Kasumi-1 (cell line): Measurements from ENCODE around the gene ITGA7.

Source experiments
- DNase-seq, 2 experiments: peaks; one replicate each; lab custom pipeline; 2025; lab: John Stamatoyannopoulos, UW

ITGA7 gene

DNA sequence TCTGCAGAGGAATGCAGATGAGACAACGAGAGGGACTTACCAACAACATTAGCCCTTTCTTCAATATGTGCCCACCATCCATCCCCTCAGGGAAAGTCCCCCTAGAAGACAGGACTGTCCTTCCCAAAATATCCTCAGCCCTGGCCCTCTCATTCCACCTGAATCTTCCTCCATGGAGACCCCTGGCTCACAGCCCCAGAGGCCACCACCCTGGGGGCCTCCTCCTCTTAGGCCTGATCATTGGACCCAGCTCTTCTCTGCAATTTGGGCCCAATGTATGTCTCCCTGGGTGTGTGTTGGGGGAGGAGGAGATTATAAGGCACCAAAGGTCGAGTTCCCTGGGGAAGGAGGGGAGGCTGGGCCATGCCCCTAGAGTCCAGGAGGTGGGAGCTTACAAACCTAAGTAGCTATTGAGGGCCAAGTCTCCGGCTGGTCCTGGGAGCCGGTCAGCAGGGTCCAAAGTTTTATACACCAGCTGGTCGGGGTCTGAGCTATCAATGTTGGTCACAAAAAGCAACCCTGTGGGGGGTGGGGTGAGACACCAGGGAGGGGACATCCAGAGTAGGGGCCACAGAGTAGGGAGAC is 8.1 kb downstream of the ITGA7 start:
- DNase-seq, result no peak

DNA sequence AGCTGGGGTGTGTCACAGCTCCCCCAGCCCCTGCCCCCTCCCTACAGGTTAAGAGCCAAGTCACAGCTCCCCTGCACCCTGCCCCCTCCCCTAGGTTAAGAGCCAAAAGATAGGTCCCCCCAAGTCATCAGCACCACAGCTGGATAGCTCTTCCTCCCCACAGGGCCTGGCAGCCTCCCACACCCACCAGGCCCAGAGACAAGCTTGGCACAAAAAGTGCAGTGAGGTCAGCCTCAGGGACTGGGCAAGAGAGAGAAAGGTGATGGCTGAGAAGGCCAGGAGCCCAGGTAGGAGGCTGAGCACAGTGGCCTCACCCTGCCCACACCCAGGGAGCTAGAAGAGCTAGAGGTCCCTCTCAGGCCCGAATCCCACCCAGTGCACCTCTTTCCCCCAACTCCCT is 8.7 kb downstream of the ITGA7 start:
- DNase-seq, result no peak

GRCh38 chr12:55698241-55698955 is 9.3 kb downstream of the ITGA7 start:
- no peak for DNase-seq

DNA sequence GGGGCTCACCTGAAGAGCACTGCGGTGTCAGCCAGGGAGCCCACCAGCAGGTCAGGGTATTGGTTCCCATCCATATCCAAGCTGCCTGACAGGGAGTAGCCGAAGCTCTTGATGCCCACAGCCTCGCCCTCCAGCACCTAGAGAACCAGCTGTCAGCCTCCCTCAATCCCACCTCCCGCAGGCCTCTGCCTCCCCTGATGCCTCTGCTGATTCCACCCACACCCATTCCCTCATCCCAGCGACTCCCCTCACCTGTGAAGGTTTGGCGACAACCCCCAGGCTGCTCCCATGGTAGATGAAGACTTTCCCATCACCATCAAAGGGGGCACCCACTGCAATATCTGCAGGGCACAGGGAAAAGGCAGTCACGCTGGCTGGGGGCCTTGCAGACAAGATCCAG is 10.0 kb downstream of the ITGA7 start:
- DNase-seq, result no peak

GRCh38 chr12:55696796-55697462 is 10.8 kb downstream of the ITGA7 start:
- DNase-seq, result no peak

DNA sequence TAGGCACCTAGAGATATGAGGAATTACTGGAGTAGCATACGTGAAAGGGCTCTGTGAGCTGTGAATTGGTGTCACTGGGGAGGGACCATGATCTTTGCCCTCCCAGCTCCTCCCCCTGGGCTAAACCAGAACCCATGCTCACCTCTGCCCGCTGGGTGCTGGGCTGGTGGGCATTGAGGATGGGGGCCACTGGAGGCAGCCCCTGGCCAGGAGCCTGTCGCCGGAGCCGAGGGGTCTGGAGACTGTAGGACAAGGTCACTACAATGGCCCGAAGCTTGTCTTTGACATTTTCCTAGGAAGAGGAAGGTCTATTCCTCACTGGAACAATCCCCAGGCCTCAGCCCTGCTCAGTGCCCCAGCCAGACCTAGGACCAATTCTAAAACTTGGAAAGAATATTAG is 11.6 kb downstream of the ITGA7 start:
- DNase-seq, result no peak

DNA sequence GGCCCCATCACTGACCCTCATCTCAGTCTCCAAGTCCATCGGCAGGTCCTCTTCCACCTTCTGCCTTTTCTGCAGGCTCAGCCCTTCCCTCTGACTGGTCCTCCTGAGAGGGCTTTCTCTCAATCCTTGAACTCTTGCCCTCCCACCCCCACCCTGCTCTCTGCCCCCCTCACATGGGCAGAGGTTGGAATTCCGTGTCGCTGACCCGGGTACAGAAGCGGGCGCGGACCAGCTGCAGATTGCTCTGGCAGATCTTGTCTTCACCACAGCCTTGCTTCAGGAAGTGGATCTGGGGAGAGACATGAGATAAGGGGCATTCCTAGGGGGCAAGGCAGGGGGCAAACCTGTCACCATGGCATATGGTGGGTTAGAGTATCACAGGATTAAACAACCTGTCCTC is 12.4 kb downstream of the ITGA7 start:
- DNase-seq, result no peak

- DNase-seq, result no peak
Measured at GRCh38 chr12:55694651-55695050, 13.1 kb downstream of the ITGA7 start.

- no peak for DNase-seq
Measured at GRCh38 chr12:55694188-55694515, 13.6 kb downstream of the ITGA7 start.

DNA sequence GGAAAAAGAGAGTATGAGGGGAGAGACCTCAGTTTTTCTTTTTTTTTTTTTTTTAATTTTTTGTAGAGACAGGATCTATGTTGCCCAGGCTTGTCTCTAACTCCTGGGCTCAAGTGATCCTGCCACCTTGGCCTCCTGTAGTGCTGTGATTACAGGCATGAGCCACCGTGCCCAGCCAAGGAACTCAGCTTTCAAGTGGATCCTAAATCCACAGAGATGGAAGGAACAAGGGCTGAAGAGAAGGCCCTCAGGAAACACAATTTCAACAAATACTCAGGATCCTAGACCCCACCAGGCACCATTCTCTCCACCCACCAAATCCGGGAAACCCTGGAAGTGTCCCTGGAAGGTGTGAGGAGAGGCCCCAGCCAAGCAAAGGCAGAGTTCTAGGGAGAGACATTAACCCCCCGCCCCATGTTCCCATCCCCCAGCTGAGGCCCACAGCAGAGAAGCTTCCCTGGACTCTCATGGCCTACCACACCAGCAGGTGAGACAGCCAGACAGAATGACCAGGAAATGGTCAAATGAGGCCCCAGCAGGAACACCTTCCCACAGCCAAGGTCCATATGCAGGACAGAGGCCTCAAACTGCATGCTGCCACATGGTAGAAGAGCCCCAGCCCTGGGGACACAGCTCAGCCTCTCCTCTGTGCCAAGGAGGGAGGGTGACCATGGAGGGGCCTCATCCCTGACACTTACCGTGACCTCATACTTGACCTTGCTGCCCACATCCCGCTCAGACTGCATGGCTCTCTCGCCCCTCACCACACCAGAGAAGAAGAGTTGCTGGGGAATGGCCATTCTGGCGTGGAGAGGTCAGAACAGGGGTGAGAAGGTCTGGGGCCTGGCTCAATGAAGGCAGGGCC is 14.1 kb downstream of the ITGA7 start:
- DNase-seq, result no peak

- no peak for DNase-seq
Measured at GRCh38 chr12:55692631-55693322, 14.9 kb downstream of the ITGA7 start.

- DNase-seq, result no peak
Measured at GRCh38 chr12:55688716-55689655, 18.7 kb downstream of the ITGA7 start.

GRCh38 chr12:55687746-55688145 is 20.0 kb downstream of the ITGA7 start:
- DNase-seq, result no peak

DNA sequence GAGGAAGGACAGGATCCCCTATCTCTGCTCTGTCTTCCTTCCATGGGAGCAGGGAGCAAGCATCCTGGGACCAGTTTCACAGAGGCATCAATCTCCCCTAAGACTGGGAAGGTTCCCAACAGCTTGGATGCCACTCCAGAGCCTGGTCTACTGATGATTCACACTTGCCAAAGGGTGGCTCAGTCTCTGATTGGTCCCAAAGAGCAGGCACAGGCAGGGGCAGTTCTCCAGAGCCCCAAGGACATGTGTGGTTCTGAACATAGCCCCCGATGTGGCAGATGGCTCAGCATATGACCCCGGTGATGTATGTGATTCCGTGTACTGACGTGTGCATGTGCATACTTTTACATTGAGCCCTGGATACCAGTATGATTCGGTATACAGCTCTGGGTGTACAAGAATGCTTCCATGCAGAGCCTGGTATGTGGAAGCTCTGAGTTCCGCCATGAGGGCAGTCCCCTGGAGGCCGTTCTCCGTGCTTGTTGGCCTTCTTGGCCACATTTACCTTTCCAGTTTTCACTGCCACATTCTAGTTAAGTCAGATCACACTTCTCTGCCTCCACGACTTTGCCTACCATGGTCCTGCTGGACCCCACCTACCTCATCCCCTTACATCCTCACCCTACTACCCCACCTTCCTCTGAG is 21.2 kb downstream of the ITGA7 start:
- DNase-seq, result no peak

- no peak for DNase-seq
Measured at GRCh38 chr12:55685671-55686070, 22.0 kb downstream of the ITGA7 start.

DNA sequence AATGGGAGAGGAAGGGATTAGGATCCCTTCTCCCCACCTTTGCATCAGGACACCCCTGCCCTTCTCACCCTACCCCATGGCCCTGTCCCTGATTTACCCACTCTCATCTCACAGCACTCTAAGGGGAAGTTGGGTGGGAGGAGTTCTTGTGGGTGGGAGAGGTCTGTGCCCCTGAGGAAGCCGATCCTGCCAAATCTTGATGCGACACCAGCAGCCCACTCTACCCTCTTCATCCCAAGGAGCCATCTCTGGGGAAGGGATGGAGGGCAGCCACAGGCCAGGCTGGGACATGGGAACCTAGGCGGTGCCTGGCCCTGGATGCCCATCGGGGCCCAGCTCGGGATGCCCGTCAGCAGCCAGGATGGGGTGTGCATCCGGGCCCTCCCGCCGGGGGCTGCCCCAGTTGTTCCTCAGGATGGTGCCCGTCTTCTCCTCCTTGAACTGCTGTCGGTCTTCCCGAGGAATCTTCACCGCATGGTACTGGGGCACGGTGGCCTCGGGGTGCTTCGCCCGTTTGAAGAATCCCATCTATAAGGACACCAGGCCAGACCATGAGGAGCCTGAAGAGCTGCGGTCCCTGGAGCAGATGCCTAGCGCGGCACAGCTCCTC is 22.8 kb downstream of the ITGA7 start:
- DNase-seq, result no peak

GRCh38 chr12:55683676-55684075 is 24.0 kb downstream of the ITGA7 start:
- DNase-seq, result no peak

DNA sequence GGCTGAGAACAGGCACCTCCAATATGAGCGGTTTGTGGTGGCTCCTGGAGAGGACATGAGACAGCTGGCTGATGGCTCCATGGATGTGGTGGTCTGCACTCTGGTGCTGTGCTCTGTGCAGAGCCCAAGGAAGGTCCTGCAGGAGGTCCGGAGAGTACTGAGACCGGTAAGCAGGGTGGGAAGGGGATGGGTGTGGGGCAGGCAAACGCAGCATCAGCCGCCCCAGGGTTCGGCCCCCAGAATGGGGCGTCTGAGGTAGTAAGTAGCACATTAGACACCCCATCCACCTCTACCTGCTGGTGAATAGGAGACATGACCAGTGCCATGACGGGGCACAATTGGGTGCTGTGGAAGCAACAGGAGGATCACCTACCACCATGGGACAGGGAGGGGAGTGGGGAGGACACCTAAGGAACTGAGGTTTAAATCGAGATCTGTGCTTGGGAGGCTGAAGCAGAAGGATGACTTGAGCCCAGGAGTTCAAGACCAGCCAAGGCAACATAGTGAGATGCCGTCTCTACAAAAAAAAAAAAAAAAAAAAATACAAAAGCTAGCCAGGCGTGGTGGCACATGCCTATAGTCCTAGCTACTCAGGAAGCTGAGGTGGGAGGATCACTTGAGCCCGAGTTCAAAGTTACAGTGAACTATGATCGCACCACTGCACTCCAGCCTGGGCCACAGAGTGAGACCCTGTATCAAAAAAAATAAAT is 25.5 kb downstream of the ITGA7 start:
- DNase-seq, result no peak
